ENCODE results near the gene SFT2D1.

Gene SFT2D1

GRCh38 chr6:166335378-166336302, 6.7 kb downstream of the SFT2D1 start:
- DNase-seq (ENCODE audit: low read depth in 2 of 2, low spot score in 1 of 2), result no peak

- no peak for DNase-seq (ENCODE audit: low read depth in 2 of 2, low spot score in 1 of 2)
Observed at GRCh38 chr6:166334878-166335277, 7.5 kb downstream of the SFT2D1 start.

- DNase-seq (ENCODE audit: low read depth in 2 of 2, low spot score in 1 of 2), result no peak
Observed at GRCh38 chr6:166333172-166333995, 9.0 kb downstream of the SFT2D1 start.

DNA sequence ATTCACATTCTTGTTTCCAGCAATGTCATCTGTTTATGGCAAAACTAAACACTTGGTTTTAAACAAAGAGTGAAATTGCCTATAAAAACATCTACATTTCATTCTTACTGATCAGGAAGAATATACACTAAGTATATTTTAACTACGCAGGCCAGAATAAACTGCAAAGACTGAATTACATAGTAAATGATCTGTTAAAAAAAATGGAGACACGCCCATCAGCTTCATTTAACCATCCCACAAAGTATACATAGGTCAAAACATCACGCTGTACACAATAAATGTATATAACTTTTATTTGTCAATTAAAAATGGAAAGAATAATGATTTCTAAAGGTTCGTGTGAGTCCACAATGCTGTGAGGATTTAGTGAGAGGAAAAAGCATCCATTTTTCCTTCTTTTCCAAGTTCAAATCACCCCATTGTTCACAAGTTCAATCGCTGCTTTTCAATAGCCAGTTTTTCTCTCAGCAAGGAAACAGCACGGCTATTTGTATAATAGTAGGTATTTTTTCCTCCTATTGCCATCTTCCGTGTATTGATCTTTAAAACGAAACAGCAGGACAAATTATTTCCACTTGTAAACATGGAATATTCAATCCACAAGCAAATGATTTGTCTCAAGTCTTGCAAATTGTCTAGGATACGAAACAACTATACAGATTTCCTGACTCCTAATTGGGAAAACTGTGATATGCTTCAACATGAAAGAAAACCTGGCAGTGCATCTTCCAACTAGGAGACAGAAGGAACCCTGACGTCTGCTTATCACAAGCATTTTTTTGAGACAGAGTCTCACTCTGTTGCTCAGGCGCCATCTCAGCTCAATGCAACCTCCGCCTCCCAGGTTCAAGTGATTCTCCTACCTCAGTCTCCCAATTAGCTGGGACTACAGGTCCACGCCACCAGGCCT, 10.6 kb downstream of the SFT2D1 start:
- no peak for DNase-seq (ENCODE audit: low read depth in 2 of 2, low spot score in 1 of 2)

DNA sequence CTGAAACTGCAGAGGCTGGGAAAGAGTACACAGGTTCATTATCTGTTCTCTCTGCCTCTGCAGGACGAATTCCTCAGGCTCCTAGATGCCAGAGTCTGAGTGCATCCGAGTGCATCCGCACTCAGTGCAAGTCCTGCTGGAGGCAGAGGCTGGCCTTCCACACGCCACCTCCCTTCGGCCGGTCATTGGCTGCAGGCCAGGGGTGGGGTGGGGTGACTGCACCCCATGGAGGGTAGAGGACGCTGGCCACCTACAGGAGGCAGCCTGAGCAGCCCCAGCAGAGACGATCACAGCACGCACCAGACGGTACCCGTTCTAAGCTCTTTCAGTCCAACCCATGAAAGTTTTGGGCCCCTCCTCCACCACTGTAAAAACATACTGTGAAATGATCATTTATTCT, 11.7 kb downstream of the SFT2D1 start:
- no peak for DNase-seq (ENCODE audit: low read depth in 2 of 2, low spot score in 1 of 2)

GRCh38 chr6:166325383-166326042, 16.8 kb downstream of the SFT2D1 start:
- DNase-seq (ENCODE audit: low read depth in 2 of 2, low spot score in 1 of 2), result no peak

DNA sequence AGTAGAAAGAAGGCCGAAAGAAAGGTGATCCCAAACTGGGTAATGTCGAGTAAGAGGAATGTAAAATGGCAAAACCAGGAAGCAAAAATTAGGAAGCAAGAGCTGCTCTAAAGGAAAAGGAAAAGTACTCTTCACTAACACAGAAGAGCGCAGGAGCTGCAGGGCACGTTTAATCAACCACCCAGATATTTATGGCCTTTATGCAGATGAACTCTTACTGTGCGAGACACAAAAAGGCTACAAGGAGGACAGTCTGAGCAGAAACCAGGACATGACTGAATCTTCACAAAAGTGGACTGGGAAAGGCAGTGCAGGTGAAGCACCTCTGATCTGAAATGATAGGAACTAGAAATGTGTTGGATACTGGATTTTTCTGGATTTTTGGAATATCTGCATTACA, 18.9 kb downstream of the SFT2D1 start:
- no peak for DNase-seq (ENCODE audit: low read depth in 2 of 2, low spot score in 1 of 2)

DNA sequence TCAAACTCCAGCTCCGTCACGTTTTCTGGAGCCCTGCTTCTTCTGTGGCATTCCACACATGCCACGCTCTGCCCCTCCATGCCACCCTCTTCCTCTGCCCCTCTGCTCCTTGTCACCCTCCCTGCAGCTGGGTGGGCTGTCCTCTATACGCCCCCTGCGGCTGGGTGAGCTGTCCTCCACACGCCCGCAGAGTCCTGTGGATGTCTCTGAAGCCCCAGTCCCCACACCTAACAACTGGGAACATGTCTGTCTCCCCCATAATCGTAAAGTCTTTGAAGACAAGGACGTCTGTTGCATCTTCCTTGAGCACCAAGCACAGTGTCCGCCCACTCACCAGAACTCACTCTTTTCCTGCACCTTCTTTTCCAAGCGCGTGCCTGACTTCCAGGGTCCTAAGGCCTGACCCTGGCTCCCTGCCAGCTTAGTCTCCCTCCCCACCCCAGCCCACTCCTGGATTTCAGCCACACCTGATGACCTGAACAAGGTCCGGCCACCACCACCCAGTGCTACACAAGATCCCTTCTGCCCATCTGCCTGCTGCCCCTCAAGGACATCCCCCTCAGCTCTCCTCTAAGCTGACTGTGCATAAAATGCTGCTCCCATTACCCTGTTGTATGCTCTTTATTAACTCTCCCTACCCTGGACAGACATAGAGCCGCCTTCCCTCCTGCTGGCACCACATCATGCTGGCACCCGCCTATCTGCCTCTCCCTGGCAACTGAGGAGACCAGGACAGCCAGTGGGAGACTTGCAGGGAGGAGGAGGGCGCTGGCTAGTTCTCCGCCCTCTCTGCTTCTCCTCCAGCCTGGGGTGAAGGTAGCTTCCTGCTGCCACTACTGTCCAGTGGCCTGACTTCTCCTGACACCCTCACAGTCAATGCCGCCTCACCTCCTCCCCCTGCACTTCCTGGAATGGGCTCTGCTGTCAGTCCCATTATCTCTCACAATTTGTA, 23.4 kb downstream of the SFT2D1 start:
- DNase-seq (ENCODE audit: low read depth in 2 of 2, low spot score in 1 of 2), result no peak

GRCh38 chr6:166318227-166318626, 24.1 kb downstream of the SFT2D1 start:
- DNase-seq (ENCODE audit: low read depth in 2 of 2, low spot score in 1 of 2), result no peak

GRCh38 chr6:166317261-166318212, 24.8 kb downstream of the SFT2D1 start:
- no peak for DNase-seq (ENCODE audit: low read depth in 2 of 2, low spot score in 1 of 2)

- no peak for DNase-seq (ENCODE audit: low read depth in 2 of 2, low spot score in 1 of 2)
Observed at GRCh38 chr6:166315436-166315835, 26.9 kb downstream of the SFT2D1 start.

DNA sequence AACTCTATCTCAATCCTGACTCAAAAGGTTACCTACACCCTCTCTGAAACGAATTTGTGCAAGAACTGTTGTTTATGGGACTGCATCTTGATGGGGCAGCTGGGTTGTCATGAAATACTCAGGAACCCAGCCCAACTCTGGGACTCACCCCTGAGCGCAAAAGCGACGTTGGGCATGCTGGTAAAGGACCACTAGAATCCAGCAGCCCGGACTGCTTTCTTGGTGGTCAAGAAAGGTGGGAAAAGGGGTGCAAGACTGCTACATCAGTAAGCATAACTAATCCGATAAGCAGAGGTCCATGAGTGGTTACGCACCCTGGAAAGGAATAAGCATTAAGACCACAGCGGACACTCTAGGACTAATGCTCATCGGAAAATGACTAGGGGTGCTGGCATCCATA, 27.9 kb downstream of the SFT2D1 start:
- no peak for DNase-seq (ENCODE audit: low read depth in 2 of 2, low spot score in 1 of 2)

DNA sequence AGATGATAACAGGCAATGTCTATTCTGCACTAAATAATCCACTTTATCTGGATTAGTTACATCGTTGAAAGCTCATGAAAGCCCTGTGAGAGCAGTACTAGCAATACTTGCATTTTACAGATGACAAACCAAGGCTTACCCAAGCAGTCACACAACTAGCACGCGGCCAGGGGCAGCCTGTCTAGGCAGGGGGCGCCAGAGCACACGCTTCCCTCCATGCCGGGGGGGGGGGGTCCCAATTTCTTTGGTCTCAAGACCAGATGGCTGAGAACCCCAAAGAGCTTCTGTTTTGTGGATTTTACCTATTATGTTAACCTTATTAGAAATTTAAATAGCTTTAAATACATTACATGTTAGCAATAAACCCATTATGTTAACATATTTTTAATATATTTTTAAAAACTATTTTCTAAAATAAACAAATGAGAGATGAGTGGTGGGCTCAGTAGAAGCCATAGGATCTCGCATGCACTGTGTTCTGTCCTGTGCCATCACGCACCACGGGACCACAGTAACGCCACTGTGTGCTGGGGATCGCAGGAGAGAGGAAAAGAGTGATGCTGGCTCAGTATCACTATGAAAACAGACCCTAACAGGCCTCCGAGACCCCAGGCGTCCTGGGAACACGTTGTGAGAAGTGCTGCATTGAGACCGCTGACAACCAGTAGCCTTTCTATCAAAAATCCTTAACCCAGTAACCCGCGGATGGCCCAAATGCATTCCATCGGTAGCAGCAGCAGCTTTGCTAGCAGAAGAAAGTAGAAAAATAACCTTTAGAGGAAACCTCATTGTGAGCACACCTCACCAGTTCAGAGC, 28.9 kb downstream of the SFT2D1 start:
- no peak for DNase-seq (ENCODE audit: low read depth in 2 of 2, low spot score in 1 of 2)

DNA sequence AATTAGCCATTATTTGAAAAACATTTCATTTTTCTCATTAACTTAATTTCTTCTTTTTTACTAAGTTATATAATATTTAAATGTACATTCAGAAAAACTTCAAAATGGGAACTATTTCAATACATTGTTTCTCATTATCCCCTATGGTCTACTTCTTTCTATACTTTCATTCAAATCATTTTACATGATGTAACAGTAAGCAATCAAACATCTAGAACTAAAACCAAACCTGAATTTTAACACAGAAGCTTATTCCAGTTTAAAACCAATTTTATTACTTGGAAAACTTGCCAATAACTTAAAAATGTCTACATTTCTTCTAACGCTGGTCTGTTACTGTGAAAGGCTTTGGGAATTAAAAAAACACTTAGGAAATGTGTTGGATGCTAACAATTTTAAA, 29.5 kb downstream of the SFT2D1 start:
- DNase-seq (ENCODE audit: low read depth in 2 of 2, low spot score in 1 of 2), result no peak

GRCh38 chr6:166310634-166311033, 31.7 kb downstream of the SFT2D1 start:
- DNase-seq (ENCODE audit: low read depth in 2 of 2, low spot score in 1 of 2), result no peak

- DNase-seq (ENCODE audit: low read depth in 2 of 2, low spot score in 1 of 2), result no peak
Observed at GRCh38 chr6:166309977-166310376, 32.4 kb downstream of the SFT2D1 start.

GRCh38 chr6:166308769-166309589, 33.4 kb downstream of the SFT2D1 start:
- no peak for DNase-seq (ENCODE audit: low read depth in 2 of 2, low spot score in 1 of 2)
